GM12878 (cell line): ENCODE data around the gene TOB2. TPM values are rescaled to one million over a fixed set of nuclear protein-coding genes. Genes with fewer than 3 reads are reported as not detected.

ENCODE experiments used
- ATAC-seq: fragments of 200-7000 bp; cut with Tn5 transposase; 3 replicates; pipeline ENCODE4 v1.9.1; 2020; ENCODE audit warnings: mild to moderate bottlenecking, moderate library complexity
- BruUV-seq: library from RNA; stranded (reverse); fragments of 400-500 nt; replicated peaks from 2 replicates; lab custom pipeline; 2021; lab: Mats Ljungman, UMichigan
- CTCF ChIA-PET: fragments of 300-600 bp; sonication (Branson Sonifier 250); formaldehyde crosslinking; extraction: SDS; loops from one replicate; lab custom pipeline; 2021; ENCODE audit warnings: inconsistent platforms; lab: Yijun Ruan, JAX
- POLR2A ChIA-PET: fragments of 350-600 bp; formaldehyde crosslinking; extraction: SDS; loops from one replicate; lab custom pipeline; 2021; ENCODE audit warnings: inconsistent platforms; lab: Charles Lee
- RAD21 ChIA-PET: fragments of 300-600 bp; sonication (Branson Sonifier 250); formaldehyde crosslinking; loops from one replicate; lab custom pipeline; 2023; ENCODE audit warnings: antibody characterized with exemption; ENCODE audit not compliant: unreplicated experiment; lab: Charles Lee
- SMC1A ChIA-PET: fragments of 300-600 bp; sonication (Branson Sonifier 250); formaldehyde crosslinking; loops from one replicate; lab custom pipeline; 2023; ENCODE audit not compliant: unreplicated experiment, uncharacterized antibody; lab: Charles Lee
- DNase-seq: peaks from one replicate; pipeline ENCODE4 v3.0.0-alpha.2; 2011; ENCODE audit warnings: low read depth, low spot score
- FAIRE-seq: peaks from 3 replicates; lab custom pipeline; 2011; peaks lifted over from hg19 to GRCh38; lab: Jason Lieb, UNC
- H2AFZ ChIP-seq: 2 replicates; pipeline ENCODE4 v1.6.0; 2011; ENCODE audit warnings: low read depth, low read length, control low read depth; ENCODE audit not compliant: control insufficient read depth
- H3K27ac ChIP-seq: 2 replicates; pipeline ENCODE4 v1.5.1; 2011; ENCODE audit warnings: control low read depth; ENCODE audit not compliant: control insufficient read depth, insufficient read depth
- H3K27me3 ChIP-seq, 2 experiments: replicated peaks in 1 of 2; 2 replicates each; pipeline versions ENCODE4 v1.6.0 to v1.6.1; 2011; ENCODE audit warnings: low read length in 1 of 2; ENCODE audit not compliant: control insufficient read depth in 2 of 2, insufficient read depth in 2 of 2
- H3K36me3 ChIP-seq, 2 experiments: 2 replicates each; pipeline ENCODE4 v1.5.1; 2011; ENCODE audit warnings: low read length in 1 of 2; ENCODE audit not compliant: control insufficient read depth in 2 of 2, insufficient read depth in 2 of 2
- H3K4me1 ChIP-seq: 2 replicates; pipeline ENCODE4 v1.6.1; 2011; ENCODE audit warnings: mild to moderate bottlenecking, low read length, moderate library complexity, mixed read lengths; ENCODE audit not compliant: control insufficient read depth, insufficient read depth
- H3K4me2 ChIP-seq: 2 replicates; pipeline ENCODE4 v1.6.0; 2011; ENCODE audit warnings: control low read depth; ENCODE audit not compliant: control insufficient read depth, insufficient read depth
- H3K4me3 ChIP-seq: fragments of 200-600 bp; sonication (generic); 2 replicates; pipeline ENCODE4 v1.5.1; 2016
- H3K79me2 ChIP-seq: 2 replicates; pipeline ENCODE4 v1.6.0; 2011; ENCODE audit warnings: low read length; ENCODE audit not compliant: control insufficient read depth, insufficient read depth
- H3K9ac ChIP-seq: 2 replicates; pipeline ENCODE4 v1.8.0; 2011; ENCODE audit warnings: low read length, control low read depth, mixed read lengths; ENCODE audit not compliant: control insufficient read depth, insufficient read depth
- H3K9me3 ChIP-seq: replicated peaks from 3 replicates; pipeline ENCODE4 v1.5.1; 2011; ENCODE audit warnings: mild to moderate bottlenecking, low read length; ENCODE audit not compliant: control insufficient read depth, insufficient read depth
- H4K20me1 ChIP-seq: 2 replicates; pipeline ENCODE4 v1.6.0; 2011; ENCODE audit not compliant: control insufficient read depth, insufficient read depth
- BCLAF1 ChIP-seq: fragments of 450-650 bp; IDR thresholded peaks from 2 replicates; pipeline ENCODE4 v1.6.1; 2017; ENCODE audit warnings: antibody characterized with exemption, mild to moderate bottlenecking, moderate library complexity
- E2F4 ChIP-seq: IDR thresholded peaks from 2 replicates; pipeline ENCODE4 v1.6.1; 2012; ENCODE audit warnings: low read depth, low read length, improper control_type of control experiment
- JUNB ChIP-seq: IDR thresholded peaks from 2 replicates; pipeline ENCODE4 v1.6.1; 2016; ENCODE audit warnings: antibody characterized with exemption, mild to moderate bottlenecking
- KAT2A ChIP-seq: conservative IDR thresholded peaks from 2 replicates; pipeline ENCODE4 v1.6.1; 2011; ENCODE audit warnings: low read depth, low read length; ENCODE audit not compliant: control insufficient read depth
- MTA2 ChIP-seq: fragments of 450-650 bp; IDR thresholded peaks from 2 replicates; pipeline ENCODE4 v1.6.1; 2016; ENCODE audit warnings: low read depth, mild to moderate bottlenecking, moderate library complexity
- PBX3 ChIP-seq: IDR thresholded peaks from 2 replicates; pipeline ENCODE4 v1.6.1; 2011; ENCODE audit warnings: mild to moderate bottlenecking, low read depth, low read length, moderate library complexity; ENCODE audit not compliant: insufficient replicate concordance
- PRDM15 ChIP-seq: fragments of 450-650 bp; formaldehyde crosslinking; IDR thresholded peaks from 2 replicates; pipeline ENCODE4 v1.4.0; 2020; ENCODE audit warnings: mild to moderate bottlenecking, moderate library complexity
- RBBP5 ChIP-seq: fragments of 200-600 bp; sonication (generic); conservative IDR thresholded peaks from 2 replicates; pipeline ENCODE4 v1.6.1; 2016
- RELA ChIP-seq: fragments of 450-650 bp; IDR thresholded peaks from 2 replicates; pipeline ENCODE4 v1.8.0; 2014; ENCODE audit warnings: borderline replicate concordance; ENCODE audit not compliant: partially characterized antibody
- YBX1 ChIP-seq: fragments of 450-650 bp; IDR thresholded peaks from 2 replicates; pipeline ENCODE4 v1.6.1; 2016; ENCODE audit warnings: antibody characterized with exemption
- ZBTB33 ChIP-seq: fragments of 450-650 bp; IDR thresholded peaks from 2 replicates; pipeline ENCODE4 v1.6.1; 2017; ENCODE audit warnings: mild to moderate bottlenecking
- WGBS: methylation state at CpG from one replicate; pipeline ENCODE4 v1.1.6; 2016; ENCODE audit warnings: low lambda C conversion rate; ENCODE audit not compliant: insufficient replicate concordance, insufficient coverage; ENCODE audit errors: missing lambda C conversion rate; 5-methylcytosine and 5-hydroxymethylcytosine counted together
- in situ Hi-C: fragments of 300-500 bp; cut with MboI; formaldehyde crosslinking; loops from 9 replicates; pipeline ENCODE4 v1.14.3; 2018; ENCODE audit warnings: mixed read lengths
- intact Hi-C: fragments of 100-400 bp; cut with micrococcal nuclease; formaldehyde crosslinking; loops from one replicate; pipeline ENCODE4 v1.14.2; 2022; ENCODE audit not compliant: unreplicated experiment
- polyA plus RNA-seq, 11 experiments: library from polyadenylated mRNA; depleted of rRNA in 4 of 11; unstranded in 6 of 11; stranded (reverse) in 5 of 11; fragments of >200 nt; fragmentation: Nextera tagmentation in 4 of 11; fragmentation: Illumina TruSeq in 1 of 11; extraction: Ambion mirVana in 4 of 11; extraction: Trizol in 1 of 11; gene quantifications; 1 replicate in 1 of 11; 2 replicates in 10 of 11; pipeline versions ENCODE4 v1.2.1 to v1.2.3, GENCODE V29; 2011 to 2016; ENCODE audit warnings: inconsistent platforms in 2 of 11, missing spikeins in 2 of 11, low read depth in 1 of 11
- total RNA-seq, 4 experiments: library from RNA; depleted of rRNA in 3 of 4; stranded (reverse); fragments of >200 nt in 3 of 4; fragmentation: Illumina TruSeq in 1 of 4; extraction: Trizol in 1 of 4; gene quantifications; 2 replicates each; pipeline versions ENCODE4 v1.2.1 to v1.2.3, GENCODE V29; 2013 to 2021

Gene TOB2
- total and polyA plus RNA-seq, 10 of the 15 experiments (the other 5 are each of a cell fraction or from before 2014, with no cell fraction given), result 4.5 to 32.0 (median 15.1) TPM

- no peak overlapping the region for H3K4me2 ChIP-seq
- FAIRE-seq, result no peak
- in situ Hi-C loops, result no loop called here
- no peak overlapping the region for H2AFZ ChIP-seq
- ChIA-PET POLR2A (interaction anchor here (1.2 kb wide), 1 partner anchor 40 kb away, joined by 3 read pairs; no protein-coding TSS in a partner anchor), SMC1A (interaction anchor here (1.4 kb wide), 1 partner anchor 9 kb away, joined by 3 read pairs; no protein-coding TSS in a partner anchor), RAD21 (interaction anchor here (0.7 kb wide), 1 partner anchor 14 kb away, joined by 3 read pairs; no protein-coding TSS in a partner anchor), CTCF (no interaction called here)
- H3K79me2 ChIP-seq, result peaks cover 82% of the 10 kb centered on the region
- H3K27ac ChIP-seq, result no peak overlapping the region
- no TSS peak for BruUV-seq
- H3K4me1 ChIP-seq, result peaks cover 25% of the 10 kb centered on the region
- WGBS, result 50% methylated on average over 7 of the region's 7 CpGs
- intact Hi-C loops, result no loop called here
- no peaks in the 10 kb centered on the region; the same call in 1 of the 2 replicates for H4K20me1 ChIP-seq
- no peak overlapping the region for H3K4me3 ChIP-seq
- no peaks in the 10 kb centered on the region for H3K9me3 ChIP-seq
- no peak overlapping the region for H3K9ac ChIP-seq
- no peak for ATAC-seq
- DNase-seq, result no peak
- H3K27me3 ChIP-seq, result no peaks in the 10 kb centered on the region
- H3K36me3 ChIP-seq, result peaks cover 5 to 6% of the 10 kb centered on the region in 2 experiments; a peak in 3 of 4 replicates
- TF ChIP-seq JUNB (no peak), PRDM15 (no peak), E2F4 (no peak), BCLAF1 (no peak), MTA2 (no peak), RBBP5 (no peak), RELA (no peak), PBX3 (no peak), YBX1 (no peak), KAT2A (no peak), ZBTB33 (no peak)
Measured at GRCh38 chr22:41485033-41485432, 38.4 kb upstream of the TOB2 start.
